Stimulated activated CD8-positive, alpha-beta memory T cell treated with anti-CD3 and anti-CD28 coated beads, Interleukin-15, amount 100 ng/mL, for 1 hour (primary cell): ENCODE data around the gene GBGT1.
"Not testable (repeated sequence)": the region's sequence is repeated elsewhere in the genome, so short reads cannot be mapped to it uniquely, and the experiment has no call there.

Source experiments
- DNase-seq: peaks from one replicate; pipeline ENCODE4 v3.0.0-alpha.2; 2020; ENCODE audit warnings: low read depth

Gene GBGT1

DNA sequence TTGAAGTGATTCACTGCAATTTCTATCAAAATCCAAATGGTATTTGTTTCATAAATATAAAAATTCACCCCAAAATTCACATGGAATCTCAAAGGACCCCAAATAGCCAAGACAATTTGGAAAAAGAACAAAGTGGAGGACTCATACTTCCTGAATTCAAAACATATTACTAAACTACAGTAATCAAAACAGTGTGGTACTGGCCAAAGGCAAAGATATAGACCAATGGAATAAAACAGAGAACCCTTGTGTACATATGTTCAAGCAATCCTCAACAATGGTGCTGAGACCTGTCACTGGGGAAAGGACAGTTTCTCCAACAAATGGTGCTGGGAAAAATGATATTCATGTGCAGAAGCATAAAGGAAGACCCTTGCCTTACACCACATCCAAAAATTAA is 31.3 kb upstream of the GBGT1 start:
- no peak for DNase-seq

DNA sequence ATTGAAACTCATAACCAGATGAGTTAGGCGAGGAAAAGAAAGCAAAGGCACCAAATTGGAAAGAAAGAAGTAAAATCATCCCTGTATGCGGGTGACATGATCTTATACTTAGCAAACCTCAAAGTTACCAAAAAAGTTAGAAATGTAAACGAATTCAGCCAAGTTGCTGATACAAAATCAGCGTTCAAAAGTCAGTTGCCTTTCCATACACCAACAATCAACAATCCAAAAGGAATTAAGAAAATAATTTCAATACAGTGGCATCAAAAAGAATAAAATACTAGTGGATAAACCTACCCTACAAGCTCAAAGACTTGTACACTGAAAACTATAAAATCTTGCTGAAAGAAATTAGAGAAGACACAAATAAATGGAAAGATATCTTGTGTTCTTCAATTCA is 30.9 kb upstream of the GBGT1 start:
- DNase-seq = no peak

- DNase-seq = no peak
Observed at GRCh38 chr9:133191989-133192388, 28.3 kb upstream of the GBGT1 start.

DNA sequence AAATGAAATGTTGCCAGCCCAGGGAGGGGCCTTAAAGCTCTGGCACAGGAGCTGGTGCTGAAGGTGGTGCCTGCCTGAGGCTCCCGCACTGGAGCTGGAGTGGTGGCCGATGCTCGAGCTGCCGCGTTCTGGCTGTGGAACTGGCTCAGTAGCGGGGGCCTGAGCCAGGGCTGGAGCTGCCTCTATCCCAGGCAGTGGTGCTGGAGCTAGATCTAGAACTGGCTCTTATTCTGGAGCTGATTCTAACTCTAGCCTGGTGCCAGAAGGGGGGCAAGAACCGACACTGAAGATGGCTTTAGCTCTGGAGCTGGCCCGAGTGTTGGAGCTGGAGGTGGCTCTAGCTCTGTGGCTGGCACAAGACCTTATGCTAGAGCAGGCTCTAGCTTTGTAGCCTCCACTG is 26.1 kb upstream of the GBGT1 start:
- no peak for DNase-seq

GRCh38 chr9:133188843-133189180 is 25.1 kb upstream of the GBGT1 start:
- DNase-seq = no peak

DNA sequence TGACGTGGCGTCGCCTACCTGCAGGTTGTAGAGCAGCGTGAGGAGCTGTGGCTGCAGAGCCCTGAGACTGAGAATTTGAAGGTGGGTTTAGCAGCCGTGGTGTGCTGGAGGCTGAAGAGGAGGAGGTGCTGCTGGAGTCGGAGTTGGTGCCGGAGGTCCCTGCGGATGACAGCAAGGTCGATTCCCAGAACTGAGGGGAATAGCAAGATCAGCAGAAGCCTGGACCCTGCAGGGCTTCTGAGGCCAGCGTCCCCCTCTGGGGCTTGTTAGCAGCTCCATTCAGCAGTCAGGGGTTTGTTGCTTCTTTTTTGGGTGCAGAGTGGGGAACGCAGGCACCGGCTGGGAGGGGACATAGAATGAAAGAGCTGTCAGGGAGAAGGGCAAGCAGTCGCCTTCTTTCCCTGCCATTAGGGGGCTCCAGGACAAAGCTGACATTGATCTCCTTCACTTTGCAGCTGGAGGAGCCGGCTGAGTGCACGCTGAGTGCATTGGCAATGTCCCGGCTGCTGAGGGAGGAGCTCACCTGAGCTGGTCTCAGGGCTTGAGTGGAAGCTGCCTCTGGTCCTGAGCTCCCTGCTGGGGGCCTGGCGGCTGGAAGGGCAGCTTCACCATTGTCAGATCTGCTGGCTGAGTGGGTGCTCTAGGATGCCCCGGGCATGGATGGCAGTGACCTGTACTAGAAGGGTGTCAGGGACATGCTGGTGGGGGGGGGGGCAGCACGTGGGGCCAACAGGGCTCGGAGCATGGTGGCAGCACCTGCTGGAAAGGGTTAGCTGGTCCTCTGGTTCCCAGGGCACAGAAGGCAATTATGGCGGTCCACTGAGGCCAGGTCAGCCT is 24.5 kb upstream of the GBGT1 start:
- DNase-seq = no peak

GRCh38 chr9:133187561-133188005 is 23.9 kb upstream of the GBGT1 start:
- DNase-seq = no peak

DNA sequence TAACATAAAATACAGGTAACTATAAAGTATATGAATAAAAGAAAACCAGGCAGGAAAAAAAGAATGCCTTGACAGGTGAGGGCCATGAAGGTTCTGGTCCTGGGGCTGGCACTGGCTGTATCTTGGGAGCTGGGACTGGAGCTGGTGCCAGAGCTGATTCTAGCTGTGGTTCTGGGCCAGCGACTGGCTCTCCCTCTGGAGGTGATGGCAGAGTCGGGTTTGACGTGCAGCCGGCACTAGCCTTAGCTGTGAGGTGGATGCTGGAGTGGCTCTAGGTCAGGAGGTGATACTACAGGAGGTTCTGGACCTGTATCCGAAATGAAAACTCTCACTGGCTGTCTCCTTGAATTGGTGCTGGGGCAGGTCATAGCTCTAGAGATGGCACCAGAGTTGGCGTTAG is 23.0 kb upstream of the GBGT1 start:
- no peak for DNase-seq

- DNase-seq = no peak
Observed at GRCh38 chr9:133184971-133185370, 21.3 kb upstream of the GBGT1 start.

- no peak for DNase-seq
Observed at GRCh38 chr9:133182151-133182550, 18.4 kb upstream of the GBGT1 start.

GRCh38 chr9:133181561-133181960 is 17.8 kb upstream of the GBGT1 start:
- no peak for DNase-seq

DNA sequence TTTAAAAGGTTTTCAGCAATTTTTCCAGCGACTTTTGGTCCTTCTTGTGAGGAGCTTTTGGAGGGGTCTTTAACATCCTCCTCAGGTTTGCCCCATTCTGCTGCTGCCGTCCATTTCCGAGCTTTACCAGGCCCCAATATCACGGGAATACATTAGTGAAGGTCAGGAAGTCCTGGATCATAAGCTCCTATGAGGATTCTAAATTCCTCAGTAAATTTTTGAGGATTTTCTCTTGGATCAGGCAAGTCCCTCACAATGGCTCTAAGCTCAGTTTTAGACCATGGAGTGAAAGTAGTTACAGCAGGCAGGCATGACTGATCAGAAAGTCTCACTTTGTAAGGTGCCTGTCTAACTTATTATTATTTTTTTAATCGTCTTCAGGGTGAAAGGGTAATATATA is 17.2 kb upstream of the GBGT1 start:
- DNase-seq = no peak

- no peak for DNase-seq
Observed at GRCh38 chr9:133173056-133173455, 9.3 kb upstream of the GBGT1 start.

DNA sequence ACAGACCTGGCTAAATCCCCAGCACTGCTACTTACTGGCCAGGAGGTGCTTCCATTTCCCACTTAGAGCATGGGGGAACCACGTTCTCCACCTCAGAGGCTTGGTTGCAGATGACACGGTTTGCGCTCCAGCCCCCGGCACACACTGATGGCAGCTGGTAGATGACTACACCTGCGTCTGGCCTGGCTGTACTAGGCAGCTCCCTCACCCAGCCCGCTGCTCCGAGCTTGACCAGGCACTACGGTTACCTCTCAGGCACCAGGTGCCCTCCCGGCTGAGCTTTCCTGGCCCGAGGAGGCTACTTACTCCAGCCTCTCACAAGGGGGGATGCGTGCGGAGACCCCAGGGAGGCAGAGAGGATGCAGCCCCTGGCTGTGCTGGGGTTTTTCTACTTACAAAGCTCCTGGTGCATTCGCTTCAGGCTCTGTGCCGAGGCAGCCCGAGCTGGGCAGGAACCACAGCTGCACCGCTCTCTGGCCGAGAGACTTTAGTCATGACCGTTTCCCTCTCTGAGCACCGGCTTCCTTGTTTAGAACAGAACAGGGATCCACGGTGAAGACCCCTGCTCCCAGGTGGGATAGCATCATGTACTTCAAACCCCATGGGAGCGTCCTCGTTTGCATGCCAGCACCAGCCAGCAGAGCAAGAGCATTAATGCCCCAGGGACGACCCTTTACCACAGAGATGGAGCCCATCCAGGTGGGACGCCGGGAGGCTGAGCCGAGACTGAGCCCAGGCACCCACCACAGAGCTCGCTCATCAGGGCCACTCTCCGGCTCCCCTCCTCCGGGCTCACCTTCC is 7.6 kb upstream of the GBGT1 start:
- DNase-seq = no peak

DNA sequence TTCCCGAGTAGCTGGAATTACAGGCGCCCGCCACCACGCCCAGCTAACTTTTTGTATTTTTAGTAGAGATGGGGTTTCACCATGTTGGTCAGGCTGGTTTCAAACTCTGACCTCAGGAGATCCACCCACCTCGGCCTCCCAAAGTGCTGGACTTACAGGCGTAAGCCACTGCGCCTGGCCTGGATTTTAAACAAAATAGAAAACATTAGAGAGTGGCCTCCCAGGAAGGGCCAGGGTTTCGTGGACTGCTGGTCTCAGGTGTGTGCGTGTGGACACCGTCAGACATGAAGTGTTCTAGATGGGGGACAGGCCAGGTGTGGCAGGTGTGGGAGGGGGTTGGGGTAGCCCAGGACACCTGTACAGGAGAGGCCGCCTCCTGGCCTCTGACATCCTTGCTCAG is 7.0 kb upstream of the GBGT1 start:
- no peak for DNase-seq

DNA sequence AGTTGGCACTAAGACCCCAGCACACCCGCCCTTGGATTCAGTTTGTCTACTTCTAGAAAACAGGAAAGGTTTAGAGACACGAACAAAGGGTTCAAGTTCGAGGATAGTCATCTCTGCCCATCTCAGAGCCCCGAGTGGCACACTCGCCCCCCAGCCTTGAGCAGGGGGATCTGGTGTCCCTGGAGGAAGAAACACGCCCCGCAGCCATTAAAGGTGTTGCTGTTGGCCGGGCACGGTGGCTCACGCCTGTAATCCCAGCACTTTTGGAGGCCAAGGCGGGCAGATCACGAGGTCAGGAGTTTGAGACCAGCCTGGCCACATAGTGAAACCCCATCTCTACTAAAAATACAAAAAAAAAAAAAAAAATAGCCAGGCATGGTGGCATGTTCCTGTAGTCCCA is 6.0 kb upstream of the GBGT1 start:
- not testable (repeated sequence) for DNase-seq

DNA sequence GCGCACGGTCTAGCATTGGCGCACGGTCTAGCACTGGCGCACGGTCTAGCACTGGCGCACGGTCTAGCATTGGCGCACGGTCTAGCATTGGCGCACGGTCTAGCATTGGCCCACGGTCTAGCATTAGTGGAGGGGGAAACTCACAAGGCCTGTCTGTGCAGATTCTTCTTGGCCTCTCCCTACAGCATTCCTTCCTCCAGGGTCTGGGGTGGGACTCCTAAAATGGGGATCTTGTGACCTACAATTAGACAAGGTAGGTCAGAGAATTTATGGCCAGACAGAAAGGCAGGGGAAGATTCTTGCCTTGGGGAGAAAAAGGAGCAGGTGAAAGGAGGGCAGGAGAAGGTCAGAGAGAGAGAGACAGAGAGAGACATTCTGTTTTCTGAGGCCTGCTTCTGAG is 5.4 kb upstream of the GBGT1 start:
- DNase-seq = no peak

DNA sequence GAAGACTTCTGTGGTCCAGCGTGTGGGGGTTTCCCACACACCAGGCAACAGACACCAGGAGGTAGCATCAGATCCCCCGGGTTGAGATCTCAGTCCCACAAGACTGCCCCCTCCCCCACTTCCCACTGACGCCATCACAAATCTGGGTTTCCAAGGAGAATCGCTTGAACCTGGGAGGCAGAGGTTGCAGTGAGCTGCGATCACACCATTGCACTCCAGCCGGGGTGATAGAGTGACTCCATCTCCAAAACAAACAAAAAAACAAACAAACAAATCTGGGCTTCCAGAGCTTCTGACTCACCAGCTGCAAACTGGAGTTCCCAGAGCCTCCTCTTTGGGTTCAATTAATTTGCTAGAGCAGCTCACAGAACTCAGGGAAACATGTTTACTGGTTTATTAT is 4.7 kb upstream of the GBGT1 start:
- no peak for DNase-seq

DNA sequence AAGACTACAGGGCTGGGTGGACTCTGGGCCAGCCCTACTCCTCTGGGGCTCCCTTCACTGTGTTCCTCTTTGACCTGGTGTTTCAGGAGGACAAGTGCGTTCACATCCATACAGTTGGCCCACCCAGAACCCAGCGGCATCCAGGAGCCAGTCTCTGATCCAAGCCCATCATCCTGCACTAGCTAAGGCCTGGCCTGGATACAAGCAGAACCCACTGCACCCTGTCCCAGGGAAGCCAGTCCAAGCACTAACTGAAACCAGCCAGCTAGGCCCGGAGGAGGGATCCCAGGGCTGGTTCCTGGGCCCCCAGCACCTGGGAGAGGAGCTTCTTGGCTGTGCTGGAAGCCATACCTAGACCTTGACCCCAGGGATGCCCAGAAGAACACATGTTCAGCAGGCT is 4.1 kb upstream of the GBGT1 start:
- no peak for DNase-seq

DNA sequence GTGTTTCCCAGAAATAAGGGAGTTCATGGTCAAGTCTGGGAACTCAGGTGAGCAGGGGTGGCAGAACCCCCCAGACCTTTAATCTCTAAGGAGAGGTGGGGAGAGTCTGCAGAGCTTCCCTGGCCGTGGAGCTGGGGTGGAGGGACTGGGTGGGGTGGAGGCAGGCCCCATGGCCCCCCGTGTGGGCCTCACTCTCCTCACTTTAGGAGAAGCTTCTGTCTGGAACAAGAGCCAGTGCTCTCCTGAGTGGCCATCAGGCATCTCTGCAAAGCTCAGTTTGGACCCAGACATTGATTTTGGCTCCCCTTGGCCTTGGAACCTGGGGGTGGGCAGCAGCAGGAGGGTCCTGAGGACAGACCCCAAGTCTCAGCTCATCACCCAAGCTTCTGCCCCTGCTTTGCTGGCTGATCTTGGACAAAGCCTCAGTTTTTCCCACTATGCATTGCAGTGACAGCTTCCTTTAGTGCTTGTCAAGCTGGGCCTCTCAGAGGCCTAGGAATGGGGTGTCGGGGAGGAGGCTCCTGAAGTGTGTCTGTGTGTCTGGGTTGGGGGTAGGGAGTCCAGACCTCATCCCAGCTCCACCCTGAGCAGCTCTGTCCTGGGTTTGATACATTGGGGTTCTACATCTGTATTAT is 3.5 kb upstream of the GBGT1 start:
- DNase-seq = no peak

DNA sequence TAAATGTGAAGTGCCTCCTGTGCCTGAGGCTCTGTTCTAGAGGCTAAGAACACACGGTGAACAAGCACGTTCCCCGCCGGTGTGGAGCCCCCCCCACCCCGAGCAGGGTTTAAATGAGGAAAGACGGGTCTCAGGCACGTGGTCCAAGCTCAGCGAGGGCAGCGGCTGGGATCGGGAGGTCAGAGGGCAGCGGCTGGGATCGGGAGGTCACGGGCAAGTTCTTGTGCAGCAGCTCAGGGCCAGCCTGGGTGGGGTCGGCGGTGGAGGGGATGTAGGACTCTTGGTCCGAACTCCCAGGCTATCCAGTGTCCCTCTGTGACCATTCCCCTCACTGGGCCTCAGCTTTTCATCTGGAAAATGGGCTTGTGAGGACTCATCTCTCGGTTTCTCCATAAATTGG is 2.7 kb upstream of the GBGT1 start:
- no peak for DNase-seq

DNA sequence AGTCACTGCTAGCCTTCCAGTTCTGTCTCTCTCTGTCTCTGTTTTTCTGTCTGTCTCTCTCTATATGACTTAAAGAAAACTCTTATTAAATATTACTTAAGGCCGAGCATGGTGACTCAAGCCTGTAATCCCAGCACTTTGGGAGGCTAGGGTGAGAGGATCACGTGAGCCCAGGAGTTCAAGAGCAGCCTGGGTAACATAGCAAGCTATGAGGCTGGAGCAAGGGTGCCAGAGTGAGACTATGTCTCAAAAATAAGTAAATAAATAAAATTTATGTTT is 1.7 kb upstream of the GBGT1 start:
- DNase-seq = no peak

DNA sequence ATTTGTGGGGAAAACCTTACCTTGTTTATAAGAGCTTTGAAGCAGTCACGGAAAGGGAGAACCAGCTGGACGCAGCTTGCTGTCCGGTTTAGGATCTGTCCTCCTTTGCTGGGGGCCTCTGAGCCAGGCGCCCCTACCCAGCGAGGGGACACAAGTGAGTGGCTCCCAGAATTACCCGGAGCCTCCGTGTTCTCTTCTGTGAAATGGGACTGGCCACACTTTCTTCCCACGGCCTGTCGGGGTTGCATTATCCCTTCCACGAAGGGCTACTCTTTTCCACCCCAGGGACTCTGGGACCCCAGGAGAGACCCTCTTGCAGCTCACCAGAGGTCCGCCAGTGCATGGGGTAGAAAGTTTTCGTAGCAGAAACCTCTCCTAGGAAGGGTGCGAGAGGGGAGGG is 477 bp upstream of the GBGT1 start:
- no peak for DNase-seq
